Activated naive CD4-positive, alpha-beta T cell treated with Interleukin-2 at 50 U/mL for 16 hours (primary cell): ENCODE results near the gene NIPBL.
"Not testable (repeated sequence)": the region's sequence is repeated elsewhere in the genome, so short reads cannot be mapped to it uniquely, and the experiment has no call there.

Experiments
- DNase-seq: peaks from one replicate; pipeline ENCODE4 v3.0.0-alpha.2; 2020

The NIPBL gene

GRCh38 chr5:36949593-36949992, 73.0 kb downstream of the NIPBL start:
- DNase-seq = no peak

DNA sequence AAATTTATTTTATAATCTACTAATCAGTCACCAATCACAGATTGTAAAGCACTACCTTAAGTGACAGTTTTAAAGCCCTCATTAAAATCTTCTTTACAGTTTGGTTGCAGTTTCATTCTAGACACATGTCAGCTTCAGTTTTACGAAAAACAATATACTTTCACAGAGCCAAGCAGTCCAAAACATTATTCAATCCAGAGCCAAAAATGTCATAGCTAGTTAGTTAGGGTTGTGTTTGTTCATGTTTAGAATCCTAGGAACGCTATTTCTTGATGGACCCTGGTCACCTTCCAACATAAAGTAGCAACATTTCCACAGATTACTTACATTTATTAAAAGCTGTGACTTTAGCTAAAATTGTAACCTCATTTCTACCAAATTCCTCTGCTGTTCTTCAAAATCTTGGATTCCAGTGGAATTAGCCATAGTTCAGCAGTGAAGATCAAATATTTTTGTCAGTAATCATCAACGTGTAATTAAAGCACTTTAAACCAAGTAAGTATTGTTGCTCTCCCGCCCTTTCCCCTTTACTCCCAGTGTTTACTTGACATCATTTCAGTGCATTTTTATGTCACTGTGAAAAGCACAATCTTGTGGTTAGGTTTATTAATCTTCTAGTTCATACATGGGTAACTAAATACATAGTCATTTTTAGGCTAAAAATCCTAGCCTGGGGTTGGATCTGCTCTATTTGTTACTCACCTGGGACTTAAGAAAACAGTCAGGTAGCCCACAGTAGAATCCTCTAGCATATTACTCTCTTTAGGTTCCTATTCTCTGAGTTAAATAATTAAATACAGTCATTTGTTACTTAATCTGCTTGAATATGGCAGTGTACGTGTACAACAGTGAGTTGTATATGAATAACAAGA, 74.3 kb downstream of the NIPBL start:
- DNase-seq = no peak

GRCh38 chr5:36953043-36953442, 76.5 kb downstream of the NIPBL start:
- DNase-seq = no peak

DNA sequence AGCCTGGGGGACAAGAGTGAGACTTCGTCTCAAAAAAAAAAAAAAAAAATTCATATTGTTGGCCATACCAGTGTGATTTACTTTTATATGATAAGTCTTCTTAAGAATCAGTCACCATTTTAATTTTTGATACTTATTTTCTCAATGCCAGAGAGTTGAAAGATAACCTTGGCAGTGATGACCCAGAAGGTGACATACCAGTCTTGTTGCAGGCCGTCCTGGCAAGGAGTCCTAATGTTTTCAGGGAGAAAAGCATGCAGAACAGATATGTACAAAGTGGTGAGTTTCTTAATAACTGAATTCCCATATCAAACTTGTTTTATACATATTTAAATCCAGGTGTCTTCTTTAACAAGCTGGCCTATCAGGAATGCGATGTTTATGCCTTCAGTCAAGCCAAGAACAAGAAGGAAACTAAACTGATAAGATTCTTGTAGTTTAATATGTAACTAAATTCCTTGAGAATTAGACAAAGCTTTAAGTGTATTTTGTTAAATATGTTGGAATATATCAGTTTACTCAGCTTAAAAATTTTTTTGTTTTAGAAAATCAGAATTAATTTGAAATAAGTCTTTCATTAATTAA, 81.5 kb downstream of the NIPBL start:
- no peak for DNase-seq

- no peak for DNase-seq
Measured at GRCh38 chr5:36958612-36959011, 82.0 kb downstream of the NIPBL start.

DNA sequence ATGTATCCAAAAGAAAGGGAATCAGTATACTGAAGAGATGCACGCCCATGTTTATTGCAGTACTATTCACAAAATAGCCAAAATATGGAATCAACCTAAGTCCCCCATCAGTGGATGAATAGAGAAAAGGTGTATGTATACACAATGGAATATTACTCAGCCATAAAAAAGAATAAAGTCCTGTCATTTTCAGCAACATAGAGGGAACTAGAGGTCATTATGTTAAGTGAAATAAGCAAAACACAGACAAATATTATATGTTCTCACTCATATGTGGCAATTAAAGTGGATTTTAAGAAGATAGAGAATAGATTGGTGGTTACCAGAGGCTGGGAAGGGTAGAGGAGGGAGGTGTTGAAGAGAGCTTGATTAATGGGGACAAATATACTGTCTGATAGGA, 88.6 kb downstream of the NIPBL start:
- DNase-seq = no peak

DNA sequence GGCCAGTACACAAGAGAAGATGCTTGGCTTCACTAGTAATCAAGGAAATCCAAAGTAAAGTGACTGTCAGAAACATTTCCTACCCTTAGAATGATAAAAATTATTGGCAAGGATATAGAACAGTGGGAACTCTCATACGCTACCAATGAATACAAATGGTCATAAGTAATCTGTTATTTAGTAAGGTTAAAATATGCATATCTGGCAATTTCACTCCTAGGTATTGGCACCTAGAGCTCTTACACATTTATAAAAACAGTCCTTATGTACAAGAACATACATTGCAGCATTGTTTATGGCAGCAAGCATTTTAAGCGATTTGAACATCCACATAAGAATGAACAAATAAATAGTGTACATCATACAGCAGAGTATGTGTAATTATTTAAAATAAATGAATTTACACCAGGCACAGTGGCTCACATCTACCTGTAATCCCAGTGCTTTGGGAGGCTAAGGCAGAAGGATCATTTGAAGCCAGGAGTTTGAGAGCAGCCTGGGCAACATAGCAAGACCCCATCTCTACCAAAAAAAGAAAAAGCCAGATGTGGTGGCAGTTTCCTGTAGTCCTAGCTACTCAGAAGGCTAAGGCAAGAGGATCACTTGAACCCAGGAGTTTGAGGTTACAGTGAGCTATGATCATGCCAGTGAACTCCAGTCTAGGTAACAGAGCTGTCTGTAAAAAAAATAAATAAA, 93.3 kb downstream of the NIPBL start:
- no peak for DNase-seq

DNA sequence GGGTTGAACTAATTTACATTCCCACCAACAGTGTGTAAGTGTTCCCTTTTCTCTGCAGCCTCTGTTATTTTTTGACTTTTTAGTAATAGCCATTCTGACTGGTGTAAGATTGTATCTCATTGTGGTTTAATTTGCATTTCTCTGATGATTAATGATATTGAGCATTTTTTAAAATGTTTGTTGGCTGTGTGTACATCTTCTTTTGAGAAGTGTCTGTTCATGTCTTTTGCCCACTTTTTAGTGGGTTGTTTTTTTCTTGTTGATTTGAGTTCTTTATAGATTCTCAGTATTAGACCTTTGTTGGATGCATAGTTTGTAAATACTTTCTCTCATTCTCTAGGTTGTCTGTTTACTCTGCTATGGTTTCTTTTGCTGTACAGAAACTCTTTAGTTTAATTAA, 101.6 kb downstream of the NIPBL start:
- no peak for DNase-seq

DNA sequence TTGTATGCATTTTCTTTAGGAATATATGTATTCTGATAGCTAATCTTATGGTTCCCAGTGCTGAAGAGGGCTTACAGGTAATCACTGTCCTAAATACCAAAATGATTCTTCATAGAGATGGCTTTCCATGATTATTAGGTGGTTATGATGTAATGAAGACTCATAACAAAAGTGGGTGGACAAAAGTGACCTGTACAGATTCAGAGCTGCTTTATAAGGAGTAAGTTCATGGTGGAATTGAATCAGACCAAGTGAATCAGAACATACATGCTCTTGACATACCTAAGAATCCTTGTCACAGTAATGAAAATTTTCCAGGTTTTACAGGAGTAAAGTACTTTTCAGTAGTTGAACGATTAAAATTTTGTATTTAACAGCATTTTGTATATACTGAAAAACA, 105.6 kb downstream of the NIPBL start:
- DNase-seq = no peak

GRCh38 chr5:36985387-36985786, 108.8 kb downstream of the NIPBL start:
- DNase-seq = no peak

DNA sequence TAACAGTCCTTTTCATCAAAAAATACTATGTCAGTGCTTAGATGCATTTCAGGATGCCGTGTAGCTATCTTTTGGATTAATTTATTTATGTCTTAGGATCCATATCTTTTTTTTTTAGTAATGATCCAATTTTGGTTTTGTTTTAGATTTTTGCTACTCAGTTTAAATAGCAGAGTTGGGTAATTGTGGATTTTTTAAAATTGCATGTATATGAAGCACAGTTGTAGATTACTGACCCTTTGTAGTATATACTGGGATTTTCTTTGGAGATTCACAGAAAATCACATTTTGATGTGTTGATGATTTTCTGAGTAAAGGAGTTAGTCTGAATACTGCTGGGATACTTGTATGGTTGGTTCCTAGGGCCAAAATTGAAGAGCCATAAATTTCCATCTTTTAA, 111.8 kb downstream of the NIPBL start:
- DNase-seq = no peak

GRCh38 chr5:36998578-36998977, 122.0 kb downstream of the NIPBL start:
- DNase-seq = no peak

GRCh38 chr5:37002176-37002751, 125.7 kb downstream of the NIPBL start:
- no peak for DNase-seq

- no peak for DNase-seq
Measured at GRCh38 chr5:37005252-37005651, 128.7 kb downstream of the NIPBL start.

GRCh38 chr5:37005946-37006540, 129.5 kb downstream of the NIPBL start:
- no peak for DNase-seq

DNA sequence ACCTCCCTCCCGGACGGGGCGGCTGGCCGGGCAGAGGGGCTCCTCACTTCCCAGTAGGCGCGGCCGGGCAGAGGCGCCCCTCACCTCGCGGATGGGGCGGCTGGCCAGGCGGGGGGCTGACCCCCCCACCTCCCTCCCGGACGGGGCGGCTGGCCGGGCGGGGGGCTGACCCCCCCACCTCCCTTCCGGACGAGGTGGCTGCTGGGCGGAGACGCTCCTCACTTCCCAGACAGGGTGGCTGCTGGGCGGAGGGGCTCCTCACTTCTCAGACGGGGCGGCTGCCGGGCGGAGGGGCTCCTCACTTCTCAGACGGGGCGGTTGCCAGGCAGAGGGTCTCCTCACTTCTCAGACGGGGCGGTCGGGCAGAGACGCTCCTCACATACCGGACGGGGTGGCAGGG, 136.6 kb downstream of the NIPBL start:
- not testable (repeated sequence) for DNase-seq

DNA sequence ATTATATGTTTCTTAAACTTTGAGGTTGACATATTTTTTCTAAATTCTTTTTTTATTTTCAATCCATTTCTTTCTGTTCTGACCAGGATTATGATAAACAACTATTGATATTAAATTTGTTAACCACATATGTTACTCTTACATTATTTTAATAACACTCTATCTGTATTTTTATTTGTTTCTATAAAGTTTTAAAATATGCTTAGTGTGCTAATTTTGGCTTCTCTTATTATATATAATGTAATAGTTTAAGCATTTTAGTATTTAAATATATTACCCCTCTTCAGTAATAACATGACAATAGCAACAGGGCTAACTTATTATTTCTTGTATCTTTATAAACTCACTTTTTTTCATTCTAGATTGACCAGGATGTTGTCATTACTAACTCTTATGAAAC, 137.8 kb downstream of the NIPBL start:
- DNase-seq = no peak

DNA sequence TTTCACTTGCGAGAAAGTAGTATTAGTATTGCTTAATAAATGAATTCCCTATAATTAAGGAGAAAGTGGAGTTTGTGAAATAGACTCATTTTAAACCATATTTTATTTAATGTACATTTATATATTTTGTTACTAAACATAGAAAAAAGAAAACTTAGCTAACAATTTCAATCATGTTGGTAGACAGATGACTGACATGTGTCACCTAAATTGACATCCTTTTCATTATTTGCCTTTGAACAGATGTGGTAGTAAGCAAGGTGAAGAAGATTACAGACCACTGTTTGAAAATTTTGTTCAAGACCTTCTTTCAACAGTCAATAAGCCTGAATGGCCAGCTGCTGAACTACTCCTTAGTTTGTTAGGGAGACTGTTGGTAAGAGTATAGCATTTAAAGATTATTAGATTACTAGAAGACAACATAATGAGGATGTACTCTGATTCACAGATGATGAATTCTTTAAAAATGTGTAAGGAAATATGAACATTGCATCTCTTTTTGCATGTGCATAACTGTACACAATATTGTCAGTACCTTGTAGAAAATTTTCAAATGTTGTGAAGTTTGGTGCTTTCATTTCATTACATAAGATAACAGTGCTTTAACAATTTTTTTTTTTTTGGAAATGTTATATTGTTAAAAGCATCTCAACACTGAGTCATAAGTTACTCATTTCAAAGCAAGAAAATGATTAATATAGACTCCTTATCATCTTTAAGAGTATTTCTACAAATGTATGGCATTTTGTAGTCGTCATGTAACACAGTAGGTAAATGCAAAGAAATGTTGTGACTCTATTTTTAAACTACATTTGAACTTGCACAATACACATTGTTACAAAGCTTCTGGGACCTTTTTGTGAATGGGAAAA, 139.5 kb downstream of the NIPBL start:
- no peak for DNase-seq

GRCh38 chr5:37028910-37029309, 152.3 kb downstream of the NIPBL start:
- no peak for DNase-seq

DNA sequence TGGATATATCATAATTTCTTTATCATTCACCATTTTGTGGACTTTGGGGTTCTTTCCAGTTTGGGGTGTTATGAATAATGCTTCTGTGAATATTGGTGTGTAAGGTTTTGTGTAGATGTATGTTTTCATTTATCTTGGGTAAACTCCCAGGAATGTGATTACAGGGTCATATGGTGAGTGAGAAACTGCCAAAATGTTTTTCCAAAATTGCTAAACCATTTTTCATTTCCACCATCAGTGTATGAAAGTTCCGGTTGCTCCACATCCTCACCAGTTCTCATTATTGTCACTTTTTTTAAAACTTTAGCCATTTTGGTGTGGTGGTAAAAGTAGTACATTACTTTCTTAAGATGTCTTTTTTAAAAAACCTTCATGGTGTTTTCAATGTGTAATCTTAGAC, 152.9 kb downstream of the NIPBL start:
- DNase-seq = no peak

DNA sequence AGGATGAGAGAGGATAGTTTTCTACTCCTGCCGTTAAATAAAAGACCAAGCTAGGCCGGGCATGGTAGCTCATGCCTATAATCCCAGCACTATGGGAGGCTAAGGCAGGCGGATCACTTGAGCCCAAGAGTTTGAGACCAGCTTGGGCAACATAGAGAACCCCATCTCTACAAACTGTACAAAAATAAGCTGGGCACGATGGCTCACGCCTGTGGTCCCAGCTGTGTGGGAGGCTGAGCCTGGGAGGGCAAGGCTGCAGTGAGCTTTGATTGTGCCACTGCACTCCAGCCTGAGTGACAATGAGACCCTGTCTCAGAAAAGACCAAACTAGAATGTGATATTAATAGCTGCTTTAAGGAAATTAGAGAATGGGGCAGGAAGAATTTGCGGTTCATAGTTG, 158.4 kb downstream of the NIPBL start:
- DNase-seq = no peak

GRCh38 chr5:37037840-37038239, 161.3 kb downstream of the NIPBL start:
- DNase-seq = no peak
